HG03108 (cell line): Measurements from ENCODE around the gene HGF.
A peak's percentile ranks its signal among the peaks of the same experiment; 100 is the strongest.

Source experiments
- ATAC-seq: cut with Tn5 transposase; IDR thresholded peaks from one replicate; pipeline ENCODE4 v1.9.1; 2021; ENCODE audit warnings: moderate library complexity; ENCODE audit not compliant: unreplicated experiment

HGF gene

DNA sequence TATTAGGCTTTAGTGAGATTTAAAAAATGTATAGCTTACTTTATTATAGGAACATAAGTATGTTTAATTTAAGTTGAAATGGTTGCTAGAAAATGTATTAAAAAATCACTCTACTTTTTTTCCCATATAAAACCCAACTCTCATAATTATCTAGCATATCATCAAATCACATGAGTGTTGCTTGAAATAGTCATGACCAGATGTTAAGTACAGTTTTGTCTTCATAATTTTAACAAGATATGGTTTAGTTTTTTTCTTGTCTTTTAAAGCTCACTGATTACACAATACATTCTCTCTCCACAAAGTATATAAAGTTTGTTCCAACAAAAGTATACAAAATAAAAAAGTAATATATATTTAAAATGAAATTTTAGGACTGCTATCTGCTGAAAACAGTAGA, 82.8 kb downstream of the HGF start:
- no peak for ATAC-seq

DNA sequence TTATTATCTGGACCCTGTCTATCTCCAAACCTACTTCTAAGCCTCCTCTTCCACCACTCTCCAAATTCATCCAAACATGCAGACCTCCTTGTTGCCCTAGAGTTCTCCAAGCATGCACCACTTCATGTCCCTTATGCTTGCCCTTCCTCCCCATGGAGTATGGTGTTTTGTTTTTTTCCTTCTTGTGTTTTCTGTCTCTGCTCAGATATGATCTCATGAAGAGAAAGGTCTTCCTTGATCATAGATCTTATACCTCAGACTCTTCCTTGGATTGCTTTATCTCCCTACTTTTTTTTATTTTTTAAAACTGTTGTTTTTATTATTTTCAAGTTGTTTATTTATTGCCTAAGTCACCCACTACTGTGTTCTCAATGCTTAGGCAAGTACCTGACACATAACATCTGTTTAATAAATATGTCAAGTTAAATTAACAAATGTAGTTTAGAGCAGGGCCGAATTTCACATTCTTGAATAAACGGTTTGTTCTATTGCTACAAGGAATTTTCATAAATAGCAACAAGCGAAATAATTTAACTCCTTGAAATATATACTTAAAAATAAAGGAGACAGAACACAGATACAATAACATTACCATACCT, 84.5 kb downstream of the HGF start:
- ATAC-seq: no peak

DNA sequence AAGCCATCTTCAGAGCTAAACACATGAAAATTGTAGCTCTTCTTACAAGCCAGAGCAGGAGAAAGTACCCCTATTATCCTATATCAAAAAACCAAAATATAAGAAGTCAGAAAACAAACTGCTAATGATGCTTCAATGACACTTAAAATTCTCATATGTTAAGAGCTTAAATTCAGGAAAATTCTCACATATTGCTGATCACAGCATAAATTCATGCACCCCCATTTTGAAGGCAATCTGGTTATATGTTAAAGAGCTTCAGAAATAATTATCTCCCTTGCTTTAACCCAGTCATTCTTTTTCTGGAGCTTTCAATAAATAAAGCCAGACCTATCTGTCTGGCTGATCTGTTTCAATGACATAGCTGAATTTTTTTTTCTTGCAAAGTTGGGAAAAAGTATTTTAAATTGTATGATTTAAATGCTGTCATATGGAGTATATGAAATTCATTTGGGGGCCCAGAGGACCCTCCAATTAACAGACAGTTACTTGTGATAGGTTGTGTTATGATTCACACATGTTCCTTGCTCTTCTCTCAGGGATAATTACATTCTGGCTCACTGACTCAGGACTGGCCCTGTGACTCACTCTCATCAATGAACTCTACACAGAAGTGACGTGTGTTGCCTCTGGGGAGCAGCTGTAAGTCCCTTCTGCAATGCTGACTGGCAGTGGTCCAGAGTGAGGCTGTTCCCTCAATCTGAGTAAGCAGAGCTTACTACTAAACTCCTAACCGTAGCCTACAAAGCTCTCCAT, 85.2 kb downstream of the HGF start:
- ATAC-seq: peak; percentile 93

DNA sequence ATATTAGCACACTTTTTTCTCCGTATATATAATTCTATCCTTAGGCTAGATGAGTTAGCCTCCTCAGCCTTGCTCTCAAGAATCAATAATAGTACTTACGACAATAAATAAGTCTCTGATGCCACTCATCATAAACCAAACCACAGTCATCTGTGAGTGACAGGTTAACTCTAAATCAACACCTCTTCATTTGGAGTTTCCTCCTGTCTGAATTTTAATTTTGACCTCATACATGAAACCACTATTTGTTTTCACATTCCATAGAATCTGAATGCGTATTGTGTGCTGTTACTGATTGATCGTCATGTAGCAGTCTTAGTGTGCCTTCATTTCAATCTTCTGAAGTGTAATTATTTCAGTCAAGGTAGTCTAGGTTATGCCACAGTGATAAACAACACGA, 85.8 kb downstream of the HGF start:
- ATAC-seq: no peak

DNA sequence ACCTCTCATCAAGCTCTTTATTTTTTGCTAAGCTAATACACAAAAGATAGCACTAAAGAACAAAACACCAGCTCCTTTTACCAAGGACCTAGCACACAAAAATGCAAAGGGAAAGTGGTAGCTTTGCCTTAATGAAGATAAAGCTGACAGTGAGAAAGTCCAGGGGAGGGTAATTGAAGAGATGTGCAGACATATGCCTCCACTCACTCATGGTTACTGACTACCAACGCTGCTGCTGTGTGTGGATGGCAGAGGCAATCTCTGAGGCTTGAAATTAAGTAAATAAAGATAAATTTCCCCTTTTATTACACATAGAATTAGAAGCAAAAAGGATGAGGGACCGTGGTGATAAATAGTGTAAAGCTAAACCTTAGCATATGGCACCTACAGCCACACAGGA, 87.0 kb downstream of the HGF start:
- ATAC-seq: no peak

DNA sequence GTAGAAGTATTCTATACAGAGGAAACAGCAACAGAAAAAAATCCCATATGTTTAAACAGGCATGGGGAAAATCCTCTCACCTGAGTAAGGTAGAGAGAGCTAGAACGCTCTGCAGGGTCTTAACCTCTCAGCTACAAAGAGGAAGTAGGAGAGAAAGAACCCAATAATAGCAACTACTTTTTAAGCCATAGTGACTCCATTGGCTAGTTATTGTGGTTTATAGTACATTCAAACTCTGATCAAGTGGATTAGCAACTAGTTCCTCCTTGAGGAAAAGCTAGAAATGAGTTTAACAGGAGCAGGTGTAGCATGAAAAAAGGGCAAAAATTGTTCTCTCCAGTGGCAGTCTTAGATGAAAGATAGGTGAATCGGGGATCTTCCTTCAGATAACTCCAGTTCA, 89.7 kb downstream of the HGF start:
- no peak for ATAC-seq

DNA sequence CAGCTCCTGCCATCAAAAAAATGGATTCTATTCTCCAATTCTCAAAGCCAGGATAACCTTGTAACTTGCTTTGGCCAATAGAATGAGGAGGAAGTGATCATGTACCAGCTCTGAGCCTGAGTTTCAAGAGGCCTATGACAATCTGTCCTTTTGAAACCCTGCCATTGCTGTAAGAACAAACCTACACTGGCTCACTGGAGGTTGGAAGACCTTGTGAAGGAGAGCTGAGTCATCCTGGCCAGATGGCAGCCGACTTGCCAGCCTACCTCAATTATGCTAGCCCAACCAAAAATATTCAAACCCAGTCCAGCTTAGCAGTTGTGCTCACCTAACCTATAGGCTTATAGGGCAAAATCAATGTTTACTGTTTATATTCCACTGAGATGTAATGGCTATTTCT, 93.0 kb downstream of the HGF start:
- ATAC-seq: no peak

DNA sequence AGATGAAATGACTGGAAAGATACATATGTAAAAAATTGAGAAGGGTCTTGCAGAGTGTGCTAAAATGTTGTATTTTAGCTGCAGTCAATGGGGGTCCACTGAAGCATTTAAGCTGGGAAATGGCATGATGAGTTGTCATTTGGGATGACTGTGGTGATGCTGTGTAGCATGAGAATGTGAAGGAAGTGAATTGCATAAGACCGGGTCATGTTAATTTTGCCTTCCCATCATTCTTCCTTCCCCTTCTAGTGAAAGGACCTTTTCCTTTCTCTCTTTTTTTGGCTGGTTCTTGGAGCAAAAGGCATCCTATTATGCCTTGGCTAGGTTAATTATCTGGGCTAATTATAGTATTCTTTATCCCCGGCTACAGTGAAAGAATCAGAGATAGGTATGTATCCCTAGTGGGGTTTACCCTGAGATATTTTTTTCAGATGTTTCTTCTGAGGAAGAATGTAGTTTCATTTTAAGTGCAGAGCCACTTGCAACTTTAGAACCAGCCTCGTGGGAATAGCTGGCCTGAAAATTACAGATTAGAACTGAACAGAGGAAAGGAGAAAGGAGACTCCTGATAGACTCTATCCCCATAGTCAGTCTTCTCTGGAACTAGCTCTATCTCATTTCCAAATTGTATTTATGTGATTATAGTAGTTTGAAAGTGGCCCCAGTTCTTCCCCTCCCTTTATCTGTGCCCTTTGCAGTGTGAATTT, 93.6 kb downstream of the HGF start:
- ATAC-seq: no peak

DNA sequence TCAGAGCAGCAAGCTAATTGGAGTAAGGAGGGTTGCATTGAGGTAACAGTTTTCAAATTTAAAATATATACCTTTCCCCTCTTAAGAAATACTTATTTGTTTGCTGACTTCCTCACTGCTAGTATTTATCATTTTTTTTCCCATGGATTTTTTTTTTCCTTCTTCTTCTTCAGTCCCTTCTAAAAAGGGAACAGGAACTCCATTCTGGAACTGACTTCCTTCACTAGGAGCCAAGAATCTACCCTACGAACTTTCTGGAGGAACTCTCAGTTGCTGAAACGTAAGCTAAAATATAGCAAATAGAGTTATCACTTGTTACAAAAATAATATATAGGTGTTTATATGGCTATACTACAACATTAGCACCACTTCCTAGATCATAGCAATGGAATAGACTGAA, 95.4 kb downstream of the HGF start:
- no peak for ATAC-seq

DNA sequence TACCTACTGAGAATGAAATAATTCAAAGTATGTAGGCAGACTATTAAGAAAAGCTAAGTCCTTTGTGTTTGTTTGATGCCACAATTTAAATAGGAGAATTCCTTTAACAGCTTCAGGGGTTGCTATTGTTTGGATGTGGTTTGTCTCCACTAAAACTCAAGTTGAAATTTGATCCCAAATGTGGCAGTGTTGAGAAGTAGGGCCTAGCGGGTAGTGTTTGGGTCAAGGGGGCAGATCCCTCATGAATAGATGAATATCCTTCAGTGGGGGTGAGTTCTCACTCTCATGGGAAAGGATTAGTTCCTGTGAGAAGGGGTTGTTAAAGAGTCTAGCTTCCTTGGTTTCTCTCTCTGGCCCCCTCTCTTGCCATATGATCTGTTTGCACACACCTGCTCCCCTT, 97.0 kb downstream of the HGF start:
- ATAC-seq: no peak

DNA sequence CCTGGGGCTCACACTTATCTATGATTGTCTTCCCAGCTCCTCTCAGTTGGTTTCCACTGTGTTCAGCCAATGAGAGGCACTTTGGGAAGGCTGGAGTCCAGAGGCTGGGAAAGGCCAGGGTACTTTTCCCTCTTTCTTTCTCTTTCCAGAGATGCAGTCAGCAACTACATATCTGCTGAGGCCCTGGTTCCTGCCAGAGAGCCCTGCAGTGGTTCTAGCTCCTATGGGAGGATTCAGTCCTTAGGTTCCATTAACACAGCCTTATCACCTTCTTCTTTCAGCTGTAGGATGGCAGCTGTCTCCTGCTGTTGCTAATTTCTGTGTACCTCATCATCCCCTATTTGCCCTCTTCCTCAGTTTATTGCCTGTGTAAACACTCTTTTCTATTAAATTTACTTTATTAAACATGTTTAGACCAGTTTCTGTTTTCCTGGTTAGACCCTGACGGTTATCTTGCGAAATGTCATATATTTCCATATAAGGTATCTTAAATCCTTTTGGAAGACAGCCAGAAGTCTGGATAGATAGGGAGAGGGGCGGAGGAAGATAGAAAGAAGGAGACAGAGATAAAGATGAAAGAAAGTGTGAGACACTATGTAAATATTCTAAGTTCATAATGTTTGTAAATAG, 100.3 kb downstream of the HGF start:
- no peak for ATAC-seq

DNA sequence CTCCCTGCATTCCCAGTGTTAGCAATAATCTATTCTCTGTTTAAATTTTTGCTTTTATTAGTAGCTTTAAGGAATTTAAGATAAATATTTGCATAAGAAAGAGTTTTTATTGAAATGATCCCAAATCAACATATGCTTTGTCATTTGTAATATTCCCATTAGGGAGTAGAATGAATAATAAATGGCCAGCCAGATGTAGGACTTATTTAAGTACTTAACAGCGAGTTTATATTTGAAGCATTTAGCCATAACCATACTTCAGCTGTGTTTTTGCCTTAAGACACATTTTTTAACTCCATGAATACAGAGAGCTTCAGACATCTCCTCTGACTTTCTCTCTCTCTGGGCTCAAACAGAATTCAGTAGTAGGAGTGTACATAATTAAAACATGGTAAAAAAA, 103.6 kb downstream of the HGF start:
- no peak for ATAC-seq

DNA sequence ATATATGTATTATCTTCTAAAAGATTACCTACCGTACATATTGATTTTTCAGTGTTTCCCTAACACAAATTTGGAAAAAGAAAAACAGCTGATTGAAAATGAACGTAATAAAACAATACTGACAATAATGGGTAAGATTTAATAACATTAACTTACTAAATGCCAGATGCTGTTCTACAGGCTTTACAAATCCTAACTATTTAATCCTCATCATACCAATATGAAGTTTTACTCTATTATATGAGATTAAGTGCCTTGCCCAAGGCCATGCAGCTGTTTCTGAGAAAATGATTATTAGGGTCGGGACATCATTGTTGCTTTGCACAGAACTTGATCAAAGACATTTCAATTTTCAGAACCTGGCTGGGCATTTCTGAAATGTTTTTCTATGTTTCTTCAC, 104.6 kb downstream of the HGF start:
- no peak for ATAC-seq

DNA sequence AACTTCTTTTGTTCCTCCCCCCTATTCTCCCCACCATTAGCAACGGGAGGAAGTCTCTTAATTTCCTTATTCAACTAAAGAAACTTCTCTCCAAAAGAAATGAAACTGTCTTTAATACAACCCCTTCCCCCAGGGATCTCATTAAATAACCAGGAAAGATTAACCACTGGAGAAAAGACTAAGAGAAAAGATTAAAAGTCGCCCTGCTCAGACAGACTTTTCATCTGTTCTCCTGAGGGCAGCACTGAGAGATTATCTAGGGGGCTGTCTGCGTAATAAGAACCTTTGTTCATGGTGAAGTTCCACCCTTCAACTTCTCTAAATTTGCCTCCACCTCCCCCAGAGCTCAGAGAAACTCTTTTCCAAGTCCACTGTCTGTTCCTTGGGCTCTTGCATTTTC, 105.5 kb downstream of the HGF start:
- no peak for ATAC-seq

DNA sequence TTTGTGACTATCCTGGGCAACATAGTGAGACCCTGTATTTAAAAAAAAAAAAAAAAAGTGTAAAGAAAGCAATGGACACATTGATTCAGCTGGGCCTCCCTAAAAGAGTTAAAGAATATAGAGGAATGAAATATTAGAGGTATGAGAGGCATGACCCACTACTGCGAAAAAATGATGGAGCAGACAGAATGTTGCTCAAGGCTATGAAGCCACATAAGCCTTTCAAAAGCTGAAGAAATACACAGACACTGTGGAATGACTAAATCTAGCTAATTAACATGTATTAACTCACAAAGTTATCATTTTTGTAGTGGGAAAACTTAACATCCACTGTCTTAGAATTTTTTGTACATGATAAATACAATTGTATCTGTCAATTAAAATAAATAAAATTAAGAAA, 107.3 kb downstream of the HGF start:
- no peak for ATAC-seq

DNA sequence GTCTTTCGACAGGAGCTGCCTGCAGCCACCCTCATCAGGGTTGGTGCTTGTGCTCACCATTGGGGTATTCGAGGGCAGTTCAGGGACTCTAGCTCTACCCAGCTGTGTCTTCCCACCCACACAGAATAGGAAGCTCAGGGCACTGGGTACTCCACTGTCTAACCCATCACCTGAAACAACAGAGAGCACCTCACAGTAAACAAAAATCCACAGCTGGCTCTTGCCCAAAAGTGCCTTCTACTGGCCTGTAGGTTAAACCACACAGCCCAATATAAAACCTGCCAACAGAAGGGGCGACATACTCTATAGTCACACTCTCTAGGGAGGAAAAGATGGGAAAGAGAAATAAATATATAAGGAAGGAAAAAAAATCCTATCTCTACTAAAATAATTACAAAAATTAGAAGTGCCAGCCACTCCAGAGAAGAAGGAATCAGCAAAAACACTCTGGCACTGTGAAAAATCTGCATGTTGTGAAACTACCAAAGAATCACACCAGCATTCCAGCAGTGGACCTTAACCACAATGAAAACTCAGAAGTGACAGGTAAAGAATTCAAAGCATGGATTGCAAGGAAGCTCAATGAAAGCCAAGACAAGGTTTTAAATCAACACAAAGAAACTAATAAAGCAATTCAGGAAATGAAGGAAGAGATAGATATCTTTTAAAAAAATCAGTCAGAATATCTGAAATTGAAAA, 110.0 kb downstream of the HGF start:
- ATAC-seq: no peak

DNA sequence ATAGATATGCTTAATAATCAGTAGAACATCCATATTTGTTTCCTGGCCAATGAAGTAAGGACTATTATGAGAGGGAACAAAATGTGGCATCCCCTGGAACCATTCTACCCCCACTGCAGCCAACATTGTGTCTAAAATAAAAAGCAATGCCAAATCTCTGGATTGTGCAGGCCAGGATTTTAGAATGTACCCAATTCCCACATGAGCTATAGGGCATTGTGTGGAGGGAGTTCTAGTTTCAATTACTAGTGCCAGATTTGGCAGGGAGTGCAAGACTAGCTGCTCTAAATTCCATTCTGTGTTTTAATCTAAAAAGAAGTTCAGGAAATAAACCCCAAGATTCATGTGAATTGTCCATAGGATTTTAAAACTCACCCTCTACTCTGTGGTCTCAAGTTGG, 112.3 kb downstream of the HGF start:
- ATAC-seq: no peak

DNA sequence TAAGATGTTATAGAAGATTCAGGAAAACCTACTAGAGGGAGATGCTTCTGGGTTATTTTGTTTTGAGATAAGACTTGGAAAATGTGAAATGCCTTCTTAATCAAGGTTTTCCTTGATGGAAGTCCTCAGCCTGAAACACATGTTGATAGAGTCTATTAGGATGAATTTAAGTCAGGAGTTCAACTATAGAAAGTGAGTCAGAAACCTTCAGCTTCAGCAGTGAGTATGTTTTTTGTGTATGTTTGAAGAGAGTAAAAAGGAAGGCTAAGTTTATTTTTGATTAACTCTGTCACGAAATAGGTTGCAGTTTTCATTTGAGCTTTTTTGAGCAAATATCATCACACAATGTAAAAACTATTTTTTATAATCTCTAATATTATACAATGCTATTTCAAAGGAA, 114.6 kb downstream of the HGF start:
- no peak for ATAC-seq

DNA sequence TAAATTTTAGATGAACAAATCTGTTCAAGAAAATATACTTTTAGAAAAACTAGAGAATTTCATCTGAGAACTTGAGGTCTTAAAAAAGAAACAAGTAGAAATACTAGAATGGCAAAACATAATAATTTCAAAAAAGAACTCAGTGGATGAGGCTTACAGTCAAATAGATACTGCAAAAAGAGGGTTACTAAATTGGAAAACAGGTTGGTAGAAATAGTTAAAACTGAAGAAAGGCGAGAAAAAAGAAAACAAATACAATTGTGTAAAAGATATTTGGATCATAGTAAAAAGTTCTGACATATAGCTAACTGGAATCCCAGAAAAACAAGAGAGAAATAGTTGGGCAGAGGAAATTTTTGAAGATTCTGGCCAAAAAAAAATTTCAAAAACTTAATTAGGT, 117.6 kb downstream of the HGF start:
- ATAC-seq: no peak
